HG02759 (cell line): ENCODE data around the gene PCDHAC2.

Source experiments
- ATAC-seq: cut with Tn5 transposase; IDR thresholded peaks from one replicate; pipeline ENCODE4 v1.9.1; 2021; ENCODE audit warnings: mild to moderate bottlenecking, moderate library complexity; ENCODE audit not compliant: unreplicated experiment

Gene PCDHAC2

GRCh38 chr5:140988100-140988499, 21.8 kb downstream of the PCDHAC2 start:
- ATAC-seq: no peak

GRCh38 chr5:140988608-140989007, 22.3 kb downstream of the PCDHAC2 start:
- no peak for ATAC-seq

GRCh38 chr5:140989254-140990020, 23.2 kb downstream of the PCDHAC2 start:
- no peak for ATAC-seq

- ATAC-seq: no peak
Observed at GRCh38 chr5:140992828-140993227, 26.6 kb downstream of the PCDHAC2 start.

- no peak for ATAC-seq
Observed at GRCh38 chr5:140996060-140996459, 29.8 kb downstream of the PCDHAC2 start.

- ATAC-seq: no peak
Observed at GRCh38 chr5:140998921-140999410, 32.7 kb downstream of the PCDHAC2 start.

GRCh38 chr5:141001446-141001843, 35.2 kb downstream of the PCDHAC2 start:
- ATAC-seq: no peak

- no peak for ATAC-seq
Observed at GRCh38 chr5:141001844-141002604, 35.7 kb downstream of the PCDHAC2 start.

GRCh38 chr5:141002605-141002965, 36.3 kb downstream of the PCDHAC2 start:
- no peak for ATAC-seq

GRCh38 chr5:141003031-141003430, 36.8 kb downstream of the PCDHAC2 start:
- no peak for ATAC-seq

- ATAC-seq: no peak
Observed at GRCh38 chr5:141003791-141004611, 37.7 kb downstream of the PCDHAC2 start.

GRCh38 chr5:141007791-141008190, 41.5 kb downstream of the PCDHAC2 start:
- ATAC-seq: no peak

GRCh38 chr5:141010047-141010793, 43.9 kb downstream of the PCDHAC2 start:
- ATAC-seq: no peak

- ATAC-seq: no peak
Observed at GRCh38 chr5:141017943-141018342, 51.7 kb downstream of the PCDHAC2 start.
